GM19099 (cell line): ENCODE data around the gene AGAP1.

Source experiments
- POLR2A ChIP-seq: IDR thresholded peaks from 3 replicates; pipeline ENCODE4 v1.6.1; 2011; ENCODE audit warnings: low read depth; ENCODE audit not compliant: insufficient read length; ENCODE audit errors: extremely low read depth

Gene AGAP1

DNA sequence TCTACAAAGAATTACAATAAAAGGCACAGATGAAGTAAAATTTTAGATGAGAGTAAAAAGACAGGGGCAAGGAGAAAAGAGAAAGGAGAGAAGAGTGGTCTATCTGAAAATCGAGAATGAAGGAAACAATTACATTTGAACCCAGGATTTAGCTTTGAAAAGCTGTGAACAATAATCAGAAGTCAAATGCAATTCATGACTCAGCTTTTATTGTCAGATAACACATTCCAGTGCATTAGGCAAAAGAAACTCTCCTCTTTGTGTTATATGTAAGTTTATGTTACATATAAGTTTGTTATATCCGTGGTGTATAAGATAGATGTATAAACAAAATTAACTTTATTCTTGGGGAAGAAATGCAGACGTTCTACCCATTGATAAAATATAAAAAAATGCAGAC, 389.8 kb downstream of the AGAP1 start:
- no peak for TF ChIP-seq POLR2A

DNA sequence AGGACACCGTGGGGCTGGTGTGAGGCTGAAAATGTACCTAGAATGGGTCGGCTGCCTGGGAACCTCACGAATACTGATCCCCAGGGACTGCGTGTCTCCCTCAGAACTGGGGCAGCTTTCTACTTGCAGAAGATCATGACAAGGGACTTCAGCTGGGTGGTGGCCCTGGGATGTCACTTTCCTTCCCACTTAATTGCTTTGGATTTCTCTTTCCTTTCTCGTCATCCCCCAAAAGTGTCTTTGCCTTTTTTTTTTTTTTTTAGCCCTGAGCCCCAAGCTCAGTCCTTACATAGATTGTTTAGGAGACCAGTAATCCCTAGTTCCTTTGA, 395.4 kb downstream of the AGAP1 start:
- TF ChIP-seq POLR2A: no peak

DNA sequence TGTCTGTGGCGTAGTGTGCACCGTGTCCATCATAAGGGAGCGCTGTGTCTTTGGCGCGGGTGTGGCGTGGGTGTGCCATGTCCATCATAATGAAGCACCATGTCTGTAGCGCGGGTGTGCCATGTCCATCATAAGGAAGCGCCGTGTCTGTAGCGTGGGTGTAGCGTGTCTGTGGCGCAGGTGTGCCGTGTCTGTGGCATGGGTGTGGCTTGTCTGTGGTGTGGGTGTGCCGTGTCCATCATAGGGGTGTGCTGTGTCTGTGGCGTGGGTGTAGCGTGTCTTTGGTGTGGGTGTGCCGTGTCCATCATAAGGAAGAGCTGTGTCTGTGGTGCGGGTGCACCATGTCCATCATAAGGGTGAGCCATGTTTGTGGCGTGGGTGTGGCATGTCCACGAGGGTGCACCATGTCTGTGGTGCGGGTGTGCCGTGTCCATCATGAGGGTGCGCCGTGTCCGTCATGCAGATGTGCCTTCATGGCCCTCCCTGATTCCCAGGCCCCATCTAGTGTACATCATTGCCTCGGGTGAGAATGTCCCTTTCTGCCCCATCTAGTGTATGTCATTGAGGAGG, 399.4 kb downstream of the AGAP1 start:
- TF ChIP-seq POLR2A: no peak

- TF ChIP-seq POLR2A: no peak
These were observed 401.0 kb downstream of the AGAP1 start for GRCh38 chr2:235894839-235895238.

DNA sequence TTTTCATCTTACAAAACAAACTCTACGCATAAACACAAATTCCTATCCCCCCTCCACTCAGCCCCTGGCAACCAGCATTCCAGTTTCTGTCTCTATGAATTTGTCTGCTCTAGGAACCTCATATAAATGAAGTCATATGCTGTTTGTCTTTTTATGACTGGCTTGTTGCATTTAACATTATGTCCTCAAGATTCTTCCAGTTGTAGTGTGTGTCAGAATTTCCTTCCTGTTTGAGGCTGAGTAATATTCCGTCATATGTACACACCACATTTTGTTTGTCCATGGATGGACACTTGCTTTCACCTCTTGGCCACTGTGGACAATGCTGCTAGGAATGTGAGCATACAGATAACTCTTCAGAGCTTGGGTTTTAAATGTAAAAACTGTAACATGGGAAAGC, 402.2 kb downstream of the AGAP1 start:
- no peak for TF ChIP-seq POLR2A

- TF ChIP-seq POLR2A: no peak
These were observed 404.1 kb downstream of the AGAP1 start for GRCh38 chr2:235897992-235898391.

- TF ChIP-seq POLR2A: no peak
These were observed 404.9 kb downstream of the AGAP1 start for GRCh38 chr2:235898766-235899165.

GRCh38 chr2:235900631-235901030, 406.8 kb downstream of the AGAP1 start:
- no peak for TF ChIP-seq POLR2A

DNA sequence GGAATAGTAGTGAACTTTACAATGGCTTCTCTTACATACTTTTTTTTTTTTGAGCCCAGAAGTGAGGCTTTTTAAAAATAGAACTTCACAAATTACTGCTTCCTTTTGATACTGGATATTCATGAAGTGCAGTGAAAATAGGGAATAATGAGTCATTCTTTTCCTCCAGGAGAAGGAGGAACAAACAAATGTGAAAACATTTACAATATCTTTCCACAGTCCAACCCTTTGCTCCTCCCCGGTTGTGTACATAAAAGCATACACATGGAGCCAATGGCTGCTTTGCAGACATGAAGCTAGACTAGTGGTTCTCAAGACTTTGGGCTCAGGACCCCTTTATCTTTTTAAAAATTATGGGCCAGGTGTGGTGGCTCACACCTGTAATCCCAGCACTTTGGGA, 407.4 kb downstream of the AGAP1 start:
- no peak for TF ChIP-seq POLR2A

DNA sequence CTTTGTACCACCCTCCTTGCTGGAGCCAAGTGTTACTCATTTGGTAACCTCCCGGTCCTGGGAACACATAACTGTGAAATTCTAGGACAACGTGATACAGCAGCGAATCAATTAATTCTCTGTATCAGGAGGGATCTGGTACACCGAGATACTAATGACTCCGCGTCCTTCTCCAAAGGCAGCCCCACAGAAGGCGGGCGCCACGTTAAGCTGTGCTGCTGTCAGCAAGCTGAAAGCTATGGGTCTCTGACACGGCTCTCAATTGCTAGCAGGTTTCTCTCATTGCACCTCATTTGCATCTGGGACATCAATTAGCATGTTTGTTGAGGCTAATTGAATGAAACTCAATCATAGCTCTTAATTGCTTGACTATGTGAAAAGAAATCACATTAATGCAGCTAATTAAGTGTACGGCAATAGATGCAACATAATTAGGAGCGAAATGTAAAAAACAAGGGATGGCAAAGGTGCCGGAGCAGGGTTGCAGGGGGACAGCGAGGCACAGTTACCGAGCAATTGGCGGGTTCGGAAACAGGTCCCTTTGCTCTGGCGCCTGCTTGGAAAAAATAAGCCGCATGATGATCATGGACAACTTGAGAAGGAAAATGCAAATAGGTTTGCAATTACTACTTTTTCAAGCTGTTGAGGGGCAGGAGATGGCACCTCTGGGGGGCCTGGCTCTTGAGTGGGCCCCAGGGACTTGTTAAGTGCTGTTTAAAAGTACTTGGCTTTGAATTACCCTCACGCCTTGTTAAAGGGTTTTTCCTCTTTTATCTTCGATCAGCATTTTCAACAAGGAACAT, 410.1 kb downstream of the AGAP1 start:
- no peak for TF ChIP-seq POLR2A

DNA sequence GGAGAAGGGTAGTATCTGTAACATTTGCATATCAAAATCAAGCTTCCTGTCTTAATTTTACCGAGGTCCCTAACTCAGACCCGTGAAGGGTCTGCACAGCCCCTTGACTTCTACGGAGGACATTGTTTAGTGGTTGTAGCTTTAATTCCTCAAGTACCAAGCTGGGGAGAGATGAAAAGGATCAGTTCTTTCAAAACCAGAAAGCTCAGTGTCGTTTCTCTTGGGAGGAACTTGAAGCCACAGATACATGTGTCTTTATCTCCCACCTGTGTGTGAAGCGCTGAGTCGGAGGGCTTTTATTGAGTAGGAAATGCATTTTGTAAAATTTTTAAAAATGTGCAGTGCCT, 410.7 kb downstream of the AGAP1 start:
- no peak for TF ChIP-seq POLR2A

GRCh38 chr2:235908826-235909225, 415.0 kb downstream of the AGAP1 start:
- TF ChIP-seq POLR2A: no peak

GRCh38 chr2:235909358-235909757, 415.5 kb downstream of the AGAP1 start:
- no peak for TF ChIP-seq POLR2A

GRCh38 chr2:235910067-235910466, 416.2 kb downstream of the AGAP1 start:
- TF ChIP-seq POLR2A: no peak

DNA sequence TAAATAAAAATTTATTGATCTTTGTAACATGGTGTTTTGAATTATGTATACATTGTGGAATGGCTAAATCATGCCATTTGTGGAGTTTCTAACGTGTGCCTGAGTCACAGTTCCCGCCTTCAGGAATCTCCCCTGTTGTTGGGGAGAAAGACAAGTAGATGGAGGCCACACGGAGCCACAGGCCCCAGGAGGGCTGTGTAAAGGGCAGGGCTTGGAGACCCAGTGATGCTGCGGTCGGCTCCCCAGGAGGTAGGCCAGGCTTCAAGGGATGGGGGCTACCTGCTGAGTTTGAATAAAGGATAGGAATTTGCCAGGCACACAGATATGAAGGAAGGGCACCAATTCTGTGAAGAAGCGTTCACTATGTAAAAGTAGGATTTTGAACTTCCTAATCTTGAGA, 417.3 kb downstream of the AGAP1 start:
- no peak for TF ChIP-seq POLR2A

DNA sequence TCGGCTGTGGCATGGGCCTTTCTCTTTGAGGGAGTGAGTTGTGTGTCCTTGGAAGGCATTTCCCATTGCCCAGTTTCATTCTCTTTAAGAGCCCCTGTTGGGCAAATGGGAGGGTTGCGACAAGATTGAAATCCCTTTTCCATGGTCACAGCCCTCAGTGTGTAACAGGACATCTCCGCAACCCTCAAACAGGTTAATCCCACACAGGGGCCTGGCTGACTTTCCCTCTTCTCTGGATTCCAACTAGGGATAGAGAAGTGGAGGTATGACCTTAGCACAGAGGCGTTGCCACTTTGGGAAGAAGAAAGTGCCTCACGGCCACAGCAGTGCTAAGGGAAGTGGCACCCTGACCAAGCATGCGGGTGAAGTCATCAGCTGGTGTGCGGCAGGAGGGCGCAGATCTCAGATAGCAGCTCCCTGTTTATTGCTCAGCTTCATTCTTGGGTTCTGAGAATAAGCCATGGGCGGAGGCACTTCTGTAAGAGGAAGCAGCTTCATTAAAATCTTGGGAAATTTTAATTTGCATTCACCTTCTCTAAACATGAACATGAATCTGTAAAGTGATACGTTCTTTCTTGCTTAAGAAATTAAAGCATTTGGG, 417.9 kb downstream of the AGAP1 start:
- TF ChIP-seq POLR2A: no peak
